ENCODE data around the gene P2RY12.
"Not testable (repeated sequence)": the region's sequence is repeated elsewhere in the genome, so short reads cannot be mapped to it uniquely, and the experiment has no call there.

P2RY12 gene

DNA sequence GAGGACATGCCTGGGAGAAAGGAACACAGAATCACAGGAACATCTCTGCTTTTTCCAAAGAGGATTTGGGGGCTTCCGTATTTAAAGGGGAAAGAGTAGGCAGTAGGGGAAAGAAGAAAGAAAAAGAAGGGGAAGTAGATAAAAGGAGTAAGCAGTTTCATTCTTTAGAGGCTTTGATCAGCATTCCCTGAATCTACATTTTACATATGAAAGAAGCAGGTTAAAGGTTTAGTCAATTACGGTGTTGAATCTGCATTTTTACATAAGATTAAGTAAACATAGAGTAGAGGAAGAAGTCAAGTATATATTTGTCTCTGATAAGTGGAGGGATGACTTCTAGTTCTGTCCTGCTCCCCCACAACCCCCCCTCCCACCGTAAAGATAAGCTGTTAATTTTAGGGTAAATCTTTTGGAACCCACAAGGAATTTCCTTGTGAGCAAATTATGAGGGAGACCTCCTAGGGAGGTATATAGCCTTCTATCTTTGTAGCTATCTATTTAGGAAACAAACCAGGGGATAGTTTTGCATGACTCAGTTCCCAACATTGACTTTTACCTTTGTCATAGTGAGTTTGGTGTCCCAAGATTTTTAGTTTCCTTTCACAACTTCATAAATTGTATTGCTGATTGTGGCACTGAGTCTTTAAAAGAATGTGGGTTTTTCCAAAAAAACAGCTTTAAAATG, 8.7 kb upstream of the P2RY12 start:
- DNase-seq (ENCODE audit: low spot score): no peak

DNA sequence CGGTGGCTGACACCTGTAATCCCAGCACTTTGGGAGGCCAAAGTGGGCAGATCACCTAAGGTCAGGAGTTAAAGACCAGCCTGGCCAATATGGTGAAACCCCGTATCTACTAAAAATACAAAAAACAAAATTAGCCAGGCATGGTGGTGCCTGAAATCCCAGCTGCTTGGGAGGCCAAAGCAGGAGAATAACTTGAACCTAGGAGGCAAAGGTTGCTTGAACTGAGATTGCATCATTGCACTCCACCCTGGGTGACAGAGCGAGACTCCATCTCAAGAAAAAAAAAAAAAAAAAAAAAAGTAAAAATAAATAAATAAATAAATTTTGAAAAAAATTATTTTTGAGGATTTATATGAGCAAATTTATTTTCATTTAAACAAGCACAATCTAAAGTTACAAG, 7.6 kb upstream of the P2RY12 start:
- not testable (repeated sequence) for DNase-seq (ENCODE audit: low spot score)

DNA sequence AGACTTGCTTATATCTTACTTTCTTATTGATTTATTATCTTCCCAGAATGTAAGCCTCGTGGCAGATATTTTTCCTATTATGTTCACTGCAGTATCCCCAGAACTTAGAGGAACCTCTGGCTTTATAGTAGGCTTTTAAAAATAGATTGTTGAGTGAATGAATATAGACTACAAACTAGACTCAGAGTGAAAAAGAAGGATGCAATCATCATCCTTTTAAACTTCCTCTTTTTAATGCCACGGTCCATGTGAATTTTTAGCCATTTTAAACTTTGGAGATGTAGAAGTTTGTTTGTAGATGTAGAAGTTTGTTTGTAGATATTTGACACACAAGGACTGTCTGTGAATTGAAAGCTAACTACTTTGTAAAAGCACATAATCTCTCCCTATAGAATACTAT, 7.2 kb upstream of the P2RY12 start:
- no peak for DNase-seq (ENCODE audit: low spot score)

DNA sequence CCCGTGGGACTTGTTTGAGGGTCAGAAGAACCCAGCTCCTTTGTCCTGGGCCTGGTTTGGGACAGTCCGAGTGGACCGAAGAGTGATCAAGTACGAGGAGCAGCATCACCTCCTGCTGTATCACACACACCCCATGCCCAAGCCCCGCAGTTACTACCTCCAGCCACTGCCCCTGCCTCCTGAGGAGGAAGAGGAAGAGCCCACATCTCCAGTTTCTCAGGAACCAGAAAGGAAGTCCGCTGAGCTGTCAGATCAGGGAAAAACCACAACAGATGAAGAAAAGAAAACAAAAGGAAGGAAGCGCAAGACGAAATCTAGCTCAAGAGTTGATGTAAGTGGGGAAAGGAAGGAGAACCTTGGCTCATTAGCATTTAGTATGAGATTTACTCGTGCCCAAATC, 3.3 kb upstream of the P2RY12 start:
- no peak for DNase-seq (ENCODE audit: low spot score)

DNA sequence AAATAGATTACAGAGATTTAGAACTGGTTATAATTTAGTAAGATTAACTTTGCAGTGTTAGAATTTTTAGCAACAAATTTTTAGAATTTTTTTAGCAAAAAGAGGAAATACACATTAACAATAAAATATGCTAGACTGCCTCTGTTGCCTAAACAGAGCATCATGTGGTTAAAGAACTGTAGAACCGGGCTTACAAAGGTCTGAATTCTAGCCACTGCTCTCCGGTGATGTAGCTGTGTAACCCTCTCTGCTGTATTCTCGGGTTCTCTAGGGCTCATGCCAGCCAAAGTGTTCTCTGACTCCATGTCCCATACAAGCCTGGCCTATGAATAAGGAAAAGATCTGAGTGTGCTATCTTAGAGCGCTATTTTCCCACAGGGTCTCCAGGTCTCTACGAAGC, 2.9 kb upstream of the P2RY12 start:
- DNase-seq (ENCODE audit: low spot score): no peak

DNA sequence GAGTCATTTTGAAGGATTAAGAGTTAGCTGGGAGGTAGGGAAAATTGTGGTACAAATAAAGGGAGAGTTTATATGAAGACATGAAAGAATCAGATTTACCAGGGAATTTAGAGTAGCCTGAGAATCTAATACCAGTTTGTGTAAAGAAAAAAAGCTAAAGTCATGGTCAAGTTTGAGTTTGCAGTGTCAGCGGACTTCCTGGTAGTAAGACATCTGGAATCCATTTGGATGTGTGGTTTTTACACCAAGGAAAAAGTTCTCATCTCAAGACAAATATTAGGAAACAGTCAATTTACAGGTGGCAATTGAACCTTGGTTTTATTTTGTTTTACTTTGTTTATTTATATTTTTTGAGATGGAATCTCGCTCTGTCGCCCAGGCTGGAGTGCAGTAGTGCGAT, 1.5 kb upstream of the P2RY12 start:
- DNase-seq (ENCODE audit: low spot score): no peak

DNA sequence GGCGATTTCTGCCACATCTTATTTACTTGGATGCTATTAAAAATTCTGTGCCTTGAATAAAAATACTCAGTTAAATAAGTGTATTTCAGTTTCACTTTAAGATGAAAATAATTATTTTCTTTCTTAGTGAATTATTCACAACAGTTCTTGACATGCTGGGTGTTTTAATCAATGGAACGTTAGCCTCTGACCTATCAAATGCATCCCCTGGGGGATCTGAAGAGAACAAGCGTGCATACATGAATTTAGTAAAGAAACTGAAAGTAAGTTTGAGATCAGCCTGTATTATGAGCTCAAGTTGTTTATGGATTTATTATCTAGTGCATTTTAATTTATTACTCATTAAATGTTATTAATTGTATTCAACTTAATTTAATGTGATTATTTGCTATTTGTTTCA, 597 bp downstream of the P2RY12 start:
- DNase-seq (ENCODE audit: low spot score): no peak

DNA sequence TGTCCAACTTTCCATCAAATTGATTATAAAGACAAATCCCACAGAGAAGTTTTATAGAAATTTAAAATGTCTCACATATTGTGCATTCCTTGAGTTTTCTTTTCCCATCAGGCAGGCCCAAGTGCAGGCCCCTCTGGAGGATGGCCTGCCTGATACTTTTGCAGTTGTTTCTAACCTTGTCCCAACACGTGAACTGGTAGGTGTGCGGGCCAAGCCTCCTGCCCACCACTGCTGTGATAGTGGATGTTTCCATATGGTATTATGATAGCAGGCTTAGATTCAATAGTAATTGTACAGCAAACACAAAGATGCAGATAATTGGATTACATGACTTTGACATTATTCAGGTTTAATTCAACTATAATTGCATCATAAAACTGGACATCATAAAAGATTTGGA, 1.4 kb downstream of the P2RY12 start:
- DNase-seq (ENCODE audit: low spot score): no peak

DNA sequence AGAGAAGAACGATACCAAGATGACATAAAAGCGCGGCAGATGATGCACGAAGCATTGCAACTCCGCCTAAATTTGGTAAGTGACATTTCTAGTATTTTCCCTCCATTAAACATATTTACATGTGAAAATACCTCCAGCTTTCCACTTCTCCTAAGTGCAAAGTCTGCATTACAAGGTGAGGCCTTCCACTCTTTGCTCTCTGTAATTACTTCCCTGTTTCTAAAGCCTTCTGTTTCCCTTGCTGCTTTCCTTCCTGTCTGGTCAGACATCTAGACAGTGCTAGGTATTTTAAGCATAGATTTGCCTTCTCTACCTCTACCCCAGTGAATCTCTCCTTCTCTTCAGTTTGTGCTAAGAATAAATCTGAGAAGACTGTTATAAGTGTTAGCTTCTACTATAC, 1.9 kb downstream of the P2RY12 start:
- DNase-seq (ENCODE audit: low spot score): no peak

GRCh38 chr3:151379083-151379734, 5.3 kb downstream of the P2RY12 start:
- no peak for DNase-seq (ENCODE audit: low spot score)

- DNase-seq (ENCODE audit: low spot score): no peak
These were observed 6.7 kb downstream of the P2RY12 start for GRCh38 chr3:151377768-151378385.

DNA sequence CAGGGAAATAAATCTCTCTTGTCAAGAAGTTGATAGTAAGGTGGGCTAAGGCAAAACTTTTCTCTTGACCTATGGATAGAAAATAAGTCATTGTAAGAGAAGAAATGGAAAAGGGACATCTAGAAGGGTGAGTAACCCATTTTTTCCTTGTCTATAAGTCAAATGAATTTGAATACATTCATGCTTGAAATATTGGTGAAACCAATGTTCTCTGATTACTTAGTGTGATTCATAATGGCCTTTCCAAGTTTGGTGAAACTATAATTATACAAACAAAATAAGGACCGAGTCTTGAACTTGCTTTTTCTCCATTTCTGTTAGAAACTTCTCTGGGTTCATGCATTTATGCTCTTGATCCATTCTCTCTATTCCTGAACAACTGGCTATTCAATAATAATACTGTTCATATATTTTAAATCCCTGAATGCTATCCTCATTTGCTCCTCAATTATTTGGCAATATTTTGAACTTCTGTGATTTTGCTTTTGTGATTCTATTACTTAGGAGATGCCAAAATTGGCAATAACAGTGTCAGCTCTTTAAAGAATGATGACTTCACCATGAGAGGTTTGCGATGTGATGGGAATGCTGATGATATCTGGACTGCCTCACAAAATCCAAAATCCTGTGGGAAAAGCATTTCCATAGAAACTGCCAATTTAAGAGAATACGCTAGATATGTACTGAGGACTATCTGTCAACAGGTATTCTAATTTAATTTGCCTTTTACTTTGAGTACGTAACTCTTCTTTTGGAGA, 12.3 kb downstream of the P2RY12 start:
- DNase-seq (ENCODE audit: low spot score): no peak

DNA sequence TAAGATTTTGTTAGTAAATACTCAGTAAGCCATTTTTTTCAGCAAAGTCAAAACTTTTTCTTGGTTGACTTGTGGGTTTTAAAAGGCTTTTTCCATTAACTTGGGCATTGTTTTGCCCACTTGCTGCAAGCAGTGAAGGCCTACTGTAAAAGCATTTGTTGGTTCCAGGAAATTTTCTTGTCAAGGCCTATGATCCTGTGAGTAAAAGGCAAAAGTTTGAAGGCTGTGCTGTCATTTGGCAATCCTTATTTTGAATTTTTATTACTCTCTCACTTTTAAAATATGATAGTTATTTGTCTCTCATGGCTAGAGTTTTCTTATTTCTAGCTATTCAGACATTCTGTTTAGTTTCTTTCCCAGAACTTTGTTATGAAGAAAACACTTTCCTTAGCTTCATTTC, 13.0 kb downstream of the P2RY12 start:
- no peak for DNase-seq (ENCODE audit: low spot score)

DNA sequence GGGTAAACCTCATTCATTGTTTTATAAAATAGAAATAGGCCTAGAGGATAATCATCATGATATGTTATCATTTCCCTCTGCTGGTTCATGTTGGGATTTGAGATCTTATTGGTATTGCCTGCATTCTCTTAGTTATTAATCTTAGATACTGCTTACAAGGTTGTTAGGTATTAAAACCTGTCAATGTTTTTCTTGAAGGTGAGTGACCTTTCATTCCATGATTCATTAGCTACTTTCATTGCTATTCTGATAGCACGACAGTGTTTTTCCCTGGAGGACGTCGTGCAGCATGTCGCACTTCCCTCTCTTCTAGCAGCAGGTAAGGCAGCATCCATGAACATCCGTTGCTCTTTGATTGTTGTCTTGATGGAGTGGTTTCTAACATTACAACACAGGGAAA, 17.1 kb downstream of the P2RY12 start:
- no peak for DNase-seq (ENCODE audit: low spot score)

DNA sequence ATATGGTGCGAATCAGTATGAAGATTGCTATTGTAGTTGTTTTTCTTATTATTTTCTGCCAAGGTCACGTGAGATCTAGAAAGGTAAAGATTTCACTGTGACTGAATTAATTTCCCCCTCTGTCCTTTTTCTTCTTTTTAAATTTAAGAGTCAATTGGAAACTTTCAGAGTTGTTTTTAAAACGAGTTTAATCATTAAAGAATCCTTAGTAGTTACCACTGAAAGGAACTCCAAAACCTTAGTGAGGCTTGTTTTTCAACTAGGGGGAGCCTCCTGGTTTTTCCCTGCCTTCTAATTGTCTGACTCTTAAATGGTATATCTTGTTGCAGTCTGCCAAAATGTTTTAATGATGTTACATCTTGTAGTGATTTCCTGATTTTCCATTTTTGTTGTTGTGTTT, 17.6 kb downstream of the P2RY12 start:
- DNase-seq (ENCODE audit: low spot score): no peak

DNA sequence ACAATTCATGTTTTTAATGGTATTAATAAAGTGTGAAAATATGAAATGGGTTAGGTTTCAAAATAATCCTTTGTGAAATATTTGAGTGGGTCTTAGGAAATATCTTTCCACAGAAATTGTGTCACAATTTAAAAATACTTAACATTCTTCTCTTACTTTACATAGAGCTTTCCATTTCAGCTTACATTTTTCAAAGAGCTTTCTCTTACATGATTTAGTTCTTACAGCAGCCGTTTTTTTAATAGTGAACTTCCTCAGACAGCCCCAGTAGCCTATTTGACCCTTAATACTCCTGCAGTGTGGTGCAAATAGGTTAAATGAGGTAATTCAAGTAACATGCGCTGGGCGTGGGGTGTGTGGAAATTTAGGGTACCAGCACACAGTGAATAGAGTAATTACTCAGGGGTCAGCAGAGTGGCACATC, 21.8 kb downstream of the P2RY12 start:
- no peak for DNase-seq (ENCODE audit: low spot score)

DNA sequence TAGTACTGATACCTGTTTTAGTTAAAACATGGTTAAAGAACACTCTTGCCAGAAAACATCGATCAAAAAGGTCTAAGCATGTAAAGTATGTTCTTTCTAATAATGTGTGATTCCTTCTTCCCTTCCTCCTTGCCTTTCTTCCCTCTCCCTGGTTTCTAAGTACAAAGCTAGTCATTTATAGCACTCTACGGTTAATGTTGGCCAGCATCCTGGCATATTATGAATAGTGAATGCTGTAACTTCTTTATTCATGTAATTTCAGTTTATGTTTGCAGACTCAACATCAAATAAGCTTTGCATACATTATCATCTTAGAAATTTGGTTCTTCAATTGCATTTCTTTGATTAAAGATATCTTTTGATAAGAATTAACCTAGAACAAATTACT, 27.1 kb downstream of the P2RY12 start:
- DNase-seq (ENCODE audit: low spot score): no peak

DNA sequence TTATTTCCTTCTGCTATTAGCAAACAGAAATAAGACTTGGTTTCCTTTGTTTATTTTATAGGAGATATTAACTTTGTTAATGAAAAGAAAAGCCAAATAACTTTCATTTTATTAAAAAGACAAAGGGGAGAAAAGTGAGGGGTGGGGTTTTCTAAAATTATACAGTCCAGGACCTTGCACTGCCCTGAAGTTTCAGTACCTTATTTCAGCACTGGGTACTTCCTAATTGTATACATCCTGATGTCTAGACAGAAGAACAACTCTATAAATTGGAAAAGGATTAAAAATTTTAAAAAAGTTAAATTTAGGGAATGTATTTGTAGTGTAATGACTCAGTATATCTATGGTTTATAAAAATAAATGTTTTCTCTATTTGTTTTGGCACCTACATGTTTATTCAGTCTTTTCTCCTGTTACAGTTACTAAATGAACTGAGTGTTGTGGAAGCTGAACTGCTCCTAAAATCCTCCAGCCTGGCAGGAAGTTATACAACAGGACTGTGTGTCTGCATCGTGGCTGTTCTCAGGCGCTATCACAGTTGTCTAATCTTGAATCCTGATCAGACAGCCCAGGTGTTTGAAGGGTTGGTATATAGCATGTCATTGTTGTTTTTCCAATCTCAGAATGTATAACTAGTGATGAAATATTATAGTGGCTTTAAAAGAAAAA, 27.6 kb downstream of the P2RY12 start:
- DNase-seq (ENCODE audit: low spot score): no peak

DNA sequence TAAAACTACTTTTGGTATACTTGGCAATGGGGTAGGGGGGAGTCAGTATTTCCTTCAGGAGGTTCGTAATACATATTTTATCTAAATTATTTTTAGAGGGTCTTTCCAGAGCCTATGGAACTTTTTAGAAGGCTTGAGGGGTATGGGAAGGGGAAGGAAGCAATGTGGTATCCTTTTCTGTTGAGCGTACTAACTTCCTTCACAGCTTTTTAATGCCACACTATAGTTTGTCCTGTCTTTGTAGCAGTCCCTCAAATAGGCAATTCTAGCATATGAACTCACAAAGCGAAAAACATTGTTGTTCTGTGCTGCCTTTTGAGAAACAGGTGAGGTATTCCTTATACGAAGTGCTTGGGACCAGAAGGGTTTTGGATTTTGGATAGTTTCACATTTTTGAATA, 32.9 kb downstream of the P2RY12 start:
- no peak for DNase-seq (ENCODE audit: low spot score)

- DNase-seq (ENCODE audit: low spot score): no peak
These were observed 33.3 kb downstream of the P2RY12 start for GRCh38 chr3:151351219-151351618.

- no peak for DNase-seq (ENCODE audit: low spot score)
These were observed 33.9 kb downstream of the P2RY12 start for GRCh38 chr3:151350656-151351055.

DNA sequence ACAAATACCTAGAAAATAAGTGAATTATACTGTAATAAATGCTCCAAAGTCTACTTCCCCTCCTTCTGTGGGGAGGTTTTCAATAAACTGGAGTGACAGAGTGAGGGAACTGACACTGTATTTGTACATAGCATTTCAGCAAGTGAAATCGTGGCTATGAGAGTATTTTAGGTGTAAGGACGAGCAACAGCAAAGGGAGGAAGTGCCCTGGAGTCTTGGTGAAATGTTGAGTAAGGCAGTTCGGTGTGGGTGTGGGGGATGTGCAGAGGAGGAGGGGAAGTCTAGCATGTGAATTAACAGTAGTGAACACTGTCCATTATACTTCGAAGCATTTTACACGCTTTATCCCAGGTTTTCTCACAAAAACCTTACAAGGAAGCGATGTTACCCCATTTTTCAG, 37.1 kb downstream of the P2RY12 start:
- no peak for DNase-seq (ENCODE audit: low spot score)

Data from CD4-positive, alpha-beta T cell treated with Interleukin-2 at 100 ng/mL for 4 hours (primary cell).